GM08714 (cell line): ENCODE results near the gene PLA2G7.
"Not testable (repeated sequence)": the region's sequence is repeated elsewhere in the genome, so short reads cannot be mapped to it uniquely, and the experiment has no call there.

Experiments used
- H3K4me3 ChIP-seq: fragments of 200-500 bp; sonication (Bioruptor generic); 2 replicates; pipeline ENCODE4 v1.5.1; 2014; ENCODE audit warnings: mild to moderate bottlenecking, low read length, inconsistent platforms
- ZNF274 ChIP-seq: IDR thresholded peaks from 2 replicates; pipeline ENCODE4 v1.6.1; 2012; ENCODE audit warnings: mild to moderate bottlenecking, low read depth, low read length

PLA2G7 gene

DNA sequence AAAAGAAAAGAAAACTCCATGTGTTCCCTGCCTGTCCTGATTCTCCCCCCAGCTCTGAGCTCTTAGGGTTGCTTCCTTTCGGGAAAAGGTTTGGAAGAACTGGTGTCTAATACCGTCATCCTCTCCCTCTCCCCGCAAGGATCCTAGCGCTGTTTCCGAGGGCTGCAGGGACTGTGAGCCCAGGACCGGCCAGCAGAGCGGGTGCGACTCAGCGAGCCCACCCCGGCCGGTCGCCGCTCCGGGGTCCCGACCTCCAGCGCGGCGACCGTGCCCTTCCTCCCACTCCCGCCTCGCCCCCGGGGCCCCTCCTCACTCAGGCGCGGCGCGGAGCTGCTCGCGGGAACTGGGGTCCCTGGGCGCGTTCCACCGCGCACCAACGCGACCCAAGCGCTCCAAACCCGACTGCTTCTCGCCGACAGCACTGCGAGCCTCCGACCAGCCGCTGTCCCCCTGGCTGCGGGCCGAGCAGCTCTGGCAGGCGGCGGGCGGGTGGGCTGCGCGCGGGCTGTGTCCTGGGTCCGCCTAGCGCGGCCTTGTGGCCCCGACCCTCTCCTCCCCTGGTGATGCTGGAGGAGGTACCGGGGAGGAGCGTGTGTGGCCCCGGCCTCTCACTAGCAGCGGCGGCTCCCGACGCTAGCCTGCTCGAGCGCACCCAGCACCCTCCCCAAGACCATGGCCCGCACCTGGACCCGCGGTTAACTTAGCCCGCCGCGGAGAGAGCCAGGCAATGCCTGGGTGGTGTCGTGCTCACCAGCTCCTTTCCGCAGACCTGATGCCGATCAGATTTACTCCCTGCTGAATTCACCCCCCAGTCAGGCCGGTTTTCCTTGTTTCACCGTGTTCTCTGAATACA, at the start of gene PLA2G7:
Gene PLA2G7 (minus strand): TSS at position 509 of the 853 bp plus-strand sequence. CDS start 12,484 bp downstream, outside the sequence.
- TF ChIP-seq ZNF274: no peak
- H3K4me3 ChIP-seq: no peak within 1 kb of the TSS

DNA sequence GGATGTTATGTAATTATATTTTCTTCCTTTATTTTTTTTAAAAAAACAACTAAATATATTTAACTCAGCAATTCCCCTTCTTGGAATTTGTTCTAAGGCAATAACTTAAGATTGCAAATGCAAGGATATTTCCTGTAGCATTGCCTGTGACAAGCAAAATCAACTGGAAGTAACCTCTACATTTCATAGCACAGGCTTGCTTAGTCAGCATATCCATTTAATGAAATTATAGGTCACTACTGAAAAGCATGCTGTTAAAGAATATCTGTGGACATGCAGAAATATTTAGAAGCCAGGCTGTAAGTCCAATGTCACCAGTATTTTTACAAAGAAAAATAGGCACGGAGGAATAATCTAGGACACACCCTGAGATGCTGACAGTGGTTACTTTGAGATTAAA, 49.4 kb upstream of the PLA2G7 start:
- H3K4me3 ChIP-seq: no peak overlapping the region

DNA sequence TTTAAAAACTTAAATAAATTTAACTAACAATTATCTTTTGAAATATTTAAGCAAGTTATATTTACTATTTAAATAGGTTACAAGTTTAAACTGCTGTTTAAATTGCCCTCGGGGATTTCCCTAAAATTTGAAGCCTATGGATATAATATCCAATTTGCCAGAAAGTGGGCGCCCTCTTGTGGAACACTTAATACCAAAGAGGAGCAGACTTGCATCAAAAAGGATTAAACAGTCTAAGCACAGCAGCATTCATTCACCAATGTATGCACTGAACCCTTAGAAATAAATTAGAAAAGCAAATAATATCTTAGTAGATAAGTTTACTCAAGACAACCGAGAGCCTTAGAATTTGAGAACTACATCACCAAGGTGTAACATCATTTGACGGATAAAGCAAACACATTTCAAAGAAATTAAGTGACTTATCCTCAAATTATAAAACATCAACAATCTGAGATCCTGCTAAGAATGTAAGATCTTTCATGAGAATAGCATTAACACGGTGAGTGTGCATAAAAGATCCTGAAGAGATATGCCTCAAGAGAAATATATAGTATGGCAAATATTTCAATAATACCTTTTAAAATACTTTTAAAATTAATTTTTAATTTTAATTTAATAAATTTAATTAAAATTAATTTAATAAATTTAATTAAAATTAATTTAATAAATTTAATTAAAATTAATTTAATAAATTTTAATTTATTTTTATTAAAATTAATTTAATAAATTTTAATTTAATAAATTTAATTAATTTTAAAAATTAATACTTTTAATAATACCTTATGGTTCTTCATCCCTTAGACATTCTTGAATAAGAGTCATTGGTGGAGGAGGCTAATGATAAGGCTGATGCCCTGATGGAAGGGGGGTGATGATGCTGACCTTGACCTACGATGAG, 46.6 kb upstream of the PLA2G7 start:
- H3K4me3 ChIP-seq: no peak overlapping the region
- no peak for TF ChIP-seq ZNF274

More for the DNA sequence above, 49.4 kb upstream of the PLA2G7 start:
- no peak for TF ChIP-seq ZNF274

DNA sequence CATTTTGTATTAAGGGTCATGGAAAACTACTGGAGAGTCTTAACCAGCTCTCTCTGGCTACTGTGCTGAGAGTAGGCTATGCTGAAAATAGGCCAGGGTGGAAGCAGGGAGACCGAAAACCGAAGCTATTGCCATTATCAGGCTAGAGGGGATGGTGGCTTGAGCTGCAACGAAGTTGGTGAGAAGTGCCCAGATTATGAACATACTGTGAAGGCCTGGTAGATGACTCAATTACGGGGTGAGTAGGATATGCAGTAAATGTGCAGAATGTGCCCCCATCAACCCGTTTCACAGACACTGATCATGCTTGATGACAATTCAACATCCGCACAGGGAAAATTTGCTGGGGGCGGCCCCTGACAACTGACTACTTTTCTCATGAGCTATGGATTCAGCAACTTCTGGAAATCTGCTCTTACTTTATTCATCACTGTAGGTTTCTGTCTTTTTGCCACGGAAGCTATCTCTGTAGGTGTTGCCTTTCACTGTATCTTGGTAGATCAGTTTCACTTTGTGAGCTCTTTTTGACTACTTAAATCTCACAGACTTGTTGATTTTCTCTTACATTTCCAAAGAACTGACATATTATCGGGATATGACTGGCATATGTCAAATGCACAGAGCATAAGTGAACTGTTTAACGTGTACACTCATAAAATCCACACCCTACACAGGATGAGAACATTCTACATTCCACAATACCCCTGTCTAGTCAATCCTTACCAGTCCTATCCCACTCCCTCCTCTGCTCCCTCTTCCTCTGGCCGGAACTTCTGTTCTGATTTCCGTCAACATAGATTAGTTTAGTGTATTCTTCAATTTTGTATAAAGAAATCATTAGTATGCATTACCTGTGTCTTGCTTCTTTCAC, 42.5 kb upstream of the PLA2G7 start:
- no peak overlapping the region for H3K4me3 ChIP-seq
- TF ChIP-seq ZNF274: no peak

DNA sequence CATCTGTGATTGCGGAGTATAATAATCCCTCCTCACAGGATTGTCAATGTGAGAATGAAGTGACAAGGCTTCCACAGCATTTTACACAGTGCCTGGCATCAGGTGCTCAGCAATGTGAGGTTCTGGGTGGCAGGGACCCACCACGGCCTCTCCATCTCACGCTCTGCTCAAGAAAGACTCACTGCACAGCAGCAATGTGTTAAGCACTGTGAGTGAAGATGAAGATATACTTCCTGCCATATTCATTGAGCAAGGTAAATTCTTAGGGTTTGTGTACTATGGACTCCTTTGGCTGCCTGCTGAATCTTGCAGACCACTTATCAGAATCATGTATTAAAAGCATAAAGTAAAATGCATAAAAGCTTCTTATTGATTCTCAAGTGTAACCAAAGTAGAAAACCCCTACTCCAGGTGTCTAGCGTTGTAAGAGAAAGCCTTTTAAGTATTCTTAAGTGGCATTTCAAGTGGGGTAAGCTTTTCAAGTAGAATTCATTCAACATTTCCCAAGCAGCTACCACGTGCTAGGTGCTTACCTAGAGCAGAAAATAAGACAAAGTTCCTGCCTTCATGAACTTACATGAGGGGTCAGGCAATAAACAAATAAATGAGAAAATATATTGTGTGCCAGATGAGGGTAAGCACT, 41.0 kb upstream of the PLA2G7 start:
- TF ChIP-seq ZNF274: no peak
- no peak overlapping the region for H3K4me3 ChIP-seq

DNA sequence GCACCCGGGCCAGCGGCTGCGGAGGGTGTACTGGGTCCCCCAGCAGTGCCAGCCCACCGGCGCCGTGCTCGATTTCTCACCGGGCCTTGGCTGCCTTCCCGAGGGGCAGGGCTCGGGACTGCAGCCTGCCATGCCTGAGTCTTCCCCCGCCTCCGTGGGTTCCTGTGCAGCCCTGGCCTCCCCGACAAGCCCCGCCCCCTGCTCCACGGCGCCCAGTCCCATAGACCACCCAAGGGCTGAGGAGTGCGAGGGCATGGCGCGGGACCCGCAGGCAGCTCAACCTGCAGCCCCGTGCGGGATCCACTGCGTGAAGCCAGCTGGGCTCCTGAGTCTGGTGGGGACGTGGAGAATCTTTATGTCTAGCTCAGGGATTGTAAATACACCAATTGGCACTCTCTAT, 39.6 kb upstream of the PLA2G7 start:
- H3K4me3 ChIP-seq: not testable (repeated sequence)

DNA sequence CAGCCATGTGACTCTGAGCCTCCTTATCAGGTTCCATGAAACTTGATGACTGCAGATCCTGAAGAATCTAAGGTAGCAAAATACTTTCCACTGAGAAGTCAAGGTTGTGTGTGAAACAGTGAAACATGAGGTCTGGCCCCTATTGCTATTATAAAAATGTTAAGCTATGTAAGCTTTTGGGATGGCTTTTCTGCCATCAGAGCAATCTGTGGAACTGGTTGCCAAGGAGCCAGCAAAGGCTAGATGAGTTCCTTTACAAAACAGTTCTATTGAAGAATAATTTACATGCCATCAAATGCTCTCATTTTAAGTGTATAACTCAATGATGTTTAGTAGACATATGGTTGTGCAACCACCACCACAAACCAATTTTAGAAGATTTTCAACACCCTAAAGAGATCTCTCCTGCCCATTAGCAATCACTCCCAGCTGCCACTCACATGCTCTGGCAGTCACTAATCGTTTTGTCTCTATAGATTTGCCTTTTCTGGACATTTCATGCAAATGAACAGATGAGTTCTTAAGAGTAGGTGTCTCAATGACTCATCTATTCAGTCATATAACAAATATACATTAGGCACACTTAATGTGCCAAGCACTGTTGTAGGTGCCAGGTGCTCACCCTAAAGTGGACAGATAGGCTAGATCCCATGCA, 38.2 kb upstream of the PLA2G7 start:
- TF ChIP-seq ZNF274: no peak
- H3K4me3 ChIP-seq: no peak overlapping the region

DNA sequence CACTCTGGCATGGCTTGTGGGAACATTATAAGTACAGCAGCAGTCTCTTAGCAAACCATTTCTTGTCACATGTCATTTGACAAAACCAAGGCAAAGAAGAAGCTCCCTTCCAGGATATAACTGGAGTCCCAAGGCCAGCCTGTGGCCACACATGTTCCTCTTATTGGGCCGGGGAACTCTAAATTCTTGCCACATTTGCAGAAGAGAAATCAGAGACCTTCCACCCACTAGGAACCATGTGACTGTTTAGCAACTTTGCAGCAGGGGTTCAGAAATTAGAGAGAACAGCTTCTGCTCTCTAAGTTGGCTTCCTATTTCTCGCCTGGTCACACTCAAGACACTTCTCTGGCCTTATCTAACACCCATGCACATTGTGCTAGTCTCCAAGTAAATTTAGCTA, 37.6 kb upstream of the PLA2G7 start:
- no peak for TF ChIP-seq ZNF274
- H3K4me3 ChIP-seq: no peak overlapping the region

DNA sequence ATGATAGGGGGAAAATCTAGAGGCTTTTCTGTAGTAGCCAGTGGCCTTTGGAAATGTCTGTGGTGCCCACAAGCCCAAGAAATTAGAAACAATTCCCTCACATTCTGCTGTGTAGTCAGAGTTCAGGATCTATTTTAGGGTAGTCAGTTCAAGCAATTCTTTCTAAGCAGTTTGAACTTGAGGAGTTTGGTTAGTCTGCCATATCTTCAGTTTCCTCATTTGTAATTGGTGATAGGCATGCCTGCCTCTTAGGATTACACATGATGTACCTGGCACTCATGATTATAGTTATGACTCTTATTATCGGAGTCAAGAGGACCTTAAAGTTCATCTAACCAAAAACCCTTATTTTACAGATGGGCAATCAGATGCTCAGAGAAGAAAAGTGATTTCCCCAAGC, 36.8 kb upstream of the PLA2G7 start:
- no peak for TF ChIP-seq ZNF274
- H3K4me3 ChIP-seq: no peak overlapping the region

DNA sequence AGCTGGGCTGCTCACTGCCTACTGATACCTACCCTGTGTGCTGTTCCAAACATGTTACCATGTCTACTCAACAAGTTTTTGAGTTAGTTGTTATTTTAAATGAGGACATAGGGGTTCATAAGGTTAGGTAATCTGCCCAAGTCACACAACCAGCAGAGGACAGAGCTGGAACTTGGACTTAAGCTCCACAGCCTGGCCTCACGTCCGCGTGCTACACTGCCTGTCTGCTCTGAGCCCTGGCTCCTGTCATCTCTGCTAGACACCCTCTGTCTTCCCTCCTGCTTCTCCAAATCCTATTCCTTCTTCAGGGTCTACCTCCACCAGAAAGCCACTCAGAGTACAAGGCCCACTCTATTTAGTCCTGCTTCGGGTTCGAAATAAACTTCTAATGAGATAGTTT, 29.8 kb upstream of the PLA2G7 start:
- TF ChIP-seq ZNF274: no peak
- no peak overlapping the region for H3K4me3 ChIP-seq

DNA sequence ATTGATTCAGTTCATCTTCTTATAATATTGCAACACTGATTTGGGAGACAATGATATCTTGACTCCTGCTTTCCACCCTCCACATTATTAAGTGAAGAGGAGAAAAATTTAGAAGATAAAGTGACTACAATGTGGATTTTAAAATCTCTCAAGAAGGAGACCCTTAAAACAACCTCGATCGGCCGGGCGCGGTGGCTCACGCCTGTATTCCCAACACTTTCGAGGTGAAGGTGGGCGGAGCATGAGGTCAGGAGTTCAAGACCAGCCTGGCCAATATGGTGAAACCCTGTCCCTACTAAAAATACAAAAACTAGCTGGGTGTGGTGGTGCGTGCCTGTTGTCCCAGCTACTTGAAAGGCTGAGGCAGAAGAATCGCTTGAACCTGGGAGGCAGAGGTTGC, 29.1 kb upstream of the PLA2G7 start:
- not testable (repeated sequence) for H3K4me3 ChIP-seq

DNA sequence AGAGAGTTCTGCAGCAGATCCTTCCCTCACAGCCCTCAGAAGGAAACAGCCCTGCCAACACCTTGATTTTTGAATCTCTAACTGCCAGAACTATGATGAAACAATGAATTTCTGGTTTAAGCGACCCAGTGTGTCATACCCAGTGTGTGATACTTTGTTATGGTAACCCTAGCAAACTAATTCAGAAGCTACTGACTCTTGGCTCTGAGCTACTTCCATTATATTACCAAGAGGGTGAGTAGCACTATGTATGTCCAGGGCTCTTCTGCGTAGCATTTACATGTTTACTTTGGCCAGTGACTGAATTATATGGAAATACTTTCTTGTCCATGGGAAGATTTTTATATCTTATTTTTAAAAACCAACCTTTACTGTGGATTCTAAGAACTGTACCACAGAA, 28.3 kb upstream of the PLA2G7 start:
- H3K4me3 ChIP-seq: no peak overlapping the region
- no peak for TF ChIP-seq ZNF274

DNA sequence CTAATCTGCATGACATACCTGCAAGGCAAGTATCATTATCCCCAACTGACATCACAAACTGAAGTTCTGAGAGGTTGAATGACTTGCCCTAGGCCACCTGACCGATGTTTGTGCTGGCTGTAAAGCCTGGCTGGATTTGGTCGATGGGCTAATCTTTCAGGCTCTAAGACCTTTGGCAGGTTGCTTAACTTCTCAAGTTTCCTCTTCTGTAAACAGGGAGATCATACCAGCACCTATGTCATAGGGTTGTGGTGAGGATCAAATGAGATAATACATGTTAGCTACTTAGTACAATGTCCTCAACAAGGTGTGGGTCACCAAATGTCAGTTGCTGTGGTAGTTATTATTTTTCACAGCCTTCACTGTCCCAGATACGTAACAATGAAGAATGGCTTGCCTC, 25.8 kb upstream of the PLA2G7 start:
- H3K4me3 ChIP-seq: no peak overlapping the region
- TF ChIP-seq ZNF274: no peak
